H1 (cell line): Measurements from ENCODE around the gene ZNF66. TPM values are rescaled to one million over a fixed set of nuclear protein-coding genes. Genes with fewer than 3 reads are reported as not detected.

Experiments
- CTCF ChIA-PET: fragments of 300-600 bp; sonication (Branson Sonifier 250); formaldehyde crosslinking; loops from one replicate; lab custom pipeline; 2021; ENCODE audit not compliant: partially characterized antibody; lab: Charles Lee
- POLR2A ChIA-PET: fragments of 300-600 bp; sonication (Branson Sonifier 250); formaldehyde crosslinking; loops from one replicate; lab custom pipeline; 2021; ENCODE audit warnings: inconsistent platforms; ENCODE audit not compliant: partially characterized antibody; lab: Charles Lee
- DNase-seq, 2 experiments: peaks; one replicate each; pipeline versions ENCODE4 v3.0.0 to v3.0.0-alpha.2; 2010 to 2022; ENCODE audit warnings: low spot score in 2 of 2, low read depth in 1 of 2, mixed read lengths in 1 of 2
- FAIRE-seq: peaks from 2 replicates; lab custom pipeline; 2011; peaks lifted over from hg19 to GRCh38; lab: Jason Lieb, UNC
- H2AFZ ChIP-seq: 2 replicates; pipeline ENCODE4 v1.8.1; 2012; ENCODE audit warnings: low read length, inconsistent platforms
- H2AK5ac ChIP-seq: 2 replicates; pipeline ENCODE4 v1.6.1; 2013; ENCODE audit warnings: low read depth, low read length
- H2BK120ac ChIP-seq: replicated peaks from 2 replicates; pipeline ENCODE3; 2013; ENCODE audit warnings: low read depth, low read length, inconsistent platforms
- H2BK12ac ChIP-seq: 2 replicates; pipeline ENCODE4 v1.6.1; 2013; ENCODE audit warnings: low read depth, low read length
- H2BK15ac ChIP-seq: 2 replicates; pipeline ENCODE4 v1.6.1; 2013; ENCODE audit warnings: low read length
- H2BK20ac ChIP-seq: 2 replicates; pipeline ENCODE4 v1.6.1; 2013; ENCODE audit warnings: low read length
- H2BK5ac ChIP-seq: 2 replicates; pipeline ENCODE4 v1.6.1; 2013; ENCODE audit warnings: low read depth, low read length
- H3K14ac ChIP-seq: 2 replicates; pipeline ENCODE4 v1.6.1; 2013; ENCODE audit warnings: inconsistent platforms; ENCODE audit not compliant: insufficient read length
- H3K18ac ChIP-seq: 2 replicates; pipeline ENCODE4 v1.6.1; 2013; ENCODE audit warnings: low read length; ENCODE audit errors: extremely low read depth
- H3K23ac ChIP-seq: 2 replicates; pipeline ENCODE4 v1.6.1; 2013; ENCODE audit warnings: inconsistent platforms; ENCODE audit not compliant: insufficient read length
- H3K23me2 ChIP-seq: 2 replicates; pipeline ENCODE4 v1.6.1; 2013; ENCODE audit warnings: low read depth, low read length
- H3K27ac ChIP-seq: 2 replicates; pipeline ENCODE4 v1.6.1; 2011; ENCODE audit warnings: low read depth, low read length, inconsistent platforms
- H3K27me3 ChIP-seq, 4 experiments: replicated peaks in 1 of 4; 1 replicate in 1 of 4; 2 replicates in 3 of 4; pipeline versions ENCODE4 v1.6.1 to v1.8.1; 2011 to 2013; ENCODE audit warnings: low read length in 3 of 4, mild to moderate bottlenecking in 3 of 4, inconsistent platforms in 2 of 4, mixed read lengths in 2 of 4, moderate library complexity in 1 of 4; ENCODE audit not compliant: control insufficient read depth in 3 of 4, insufficient read depth in 3 of 4; ENCODE audit errors: extremely low read depth in 1 of 4
- H3K36me3 ChIP-seq, 4 experiments: 2 replicates each; pipeline versions ENCODE4 v1.6.1 to v1.8.1; 2011 to 2013; ENCODE audit warnings: mild to moderate bottlenecking in 4 of 4, low read length in 3 of 4, moderate library complexity in 2 of 4, control low read depth in 1 of 4, inconsistent platforms in 1 of 4; ENCODE audit not compliant: insufficient read depth in 4 of 4, control insufficient read depth in 2 of 4
- H3K4ac ChIP-seq: replicated peaks from 2 replicates; pipeline ENCODE3; 2013; ENCODE audit warnings: low read length, low read depth, mixed read lengths, inconsistent platforms; ENCODE audit not compliant: insufficient read length
- H3K4me1 ChIP-seq, 4 experiments: replicated peaks in 1 of 4; 1 replicate in 1 of 4; 2 replicates in 3 of 4; pipeline versions ENCODE4 v1.6.1 to v1.8.1; 2011 to 2013; ENCODE audit warnings: low read length in 3 of 4, inconsistent platforms in 2 of 4, mixed read lengths in 1 of 4; ENCODE audit not compliant: insufficient read depth in 4 of 4, control insufficient read depth in 3 of 4
- H3K4me2 ChIP-seq, 2 experiments: 2 replicates each; pipeline versions ENCODE4 v1.6.1 to v1.8.1; 2011 to 2013; ENCODE audit warnings: low read depth in 2 of 2, low read length in 2 of 2, control low read depth in 1 of 2, inconsistent platforms in 1 of 2, mild to moderate bottlenecking in 1 of 2; ENCODE audit not compliant: insufficient read depth in 1 of 2
- H3K4me3 ChIP-seq, 4 experiments: fragments of 200-600, 300-600 bp in 1 of 4; sonication (generic), shearing (Covaris generic), sonication (Bioruptor Twin) in 1 of 4; 2 replicates each; pipeline versions ENCODE4 v1.5.1 to v1.8.1; 2011 to 2016; ENCODE audit warnings: low read length in 4 of 4, low read depth in 3 of 4, control low read depth in 2 of 4, inconsistent platforms in 2 of 4, mild to moderate bottlenecking in 2 of 4, mixed read lengths in 1 of 4, moderate library complexity in 1 of 4; ENCODE audit not compliant: insufficient read depth in 2 of 4; ENCODE audit errors: extremely low read depth in 1 of 4
- H3K56ac ChIP-seq: replicated peaks from 2 replicates; pipeline ENCODE3; 2013; ENCODE audit warnings: low read depth, mild to moderate bottlenecking, mixed read lengths, low read length, inconsistent platforms; ENCODE audit not compliant: insufficient read length
- H3K79me1 ChIP-seq: 2 replicates; pipeline ENCODE4 v1.6.1; 2013; ENCODE audit warnings: low read depth, low read length, control low read depth
- H3K79me2 ChIP-seq, 2 experiments: 2 replicates each; pipeline versions ENCODE4 v1.6.1 to v1.8.1; 2012 to 2013; ENCODE audit warnings: low read length in 2 of 2, mild to moderate bottlenecking in 2 of 2, inconsistent platforms in 1 of 2; ENCODE audit not compliant: insufficient read depth in 2 of 2, control insufficient read depth in 1 of 2
- H3K9ac ChIP-seq, 4 experiments: replicated peaks in 1 of 4; 1 replicate in 1 of 4; 2 replicates in 3 of 4; pipeline versions ENCODE4 v1.6.1 to v1.8.1; 2011 to 2013; ENCODE audit warnings: low read depth in 3 of 4, low read length in 3 of 4, control low read depth in 2 of 4, mild to moderate bottlenecking in 2 of 4, moderate library complexity in 2 of 4, inconsistent platforms in 1 of 4; ENCODE audit errors: extremely low read depth in 1 of 4
- H3K9me3 ChIP-seq, 2 experiments: 2 replicates each; pipeline versions ENCODE4 v1.6.1 to v1.8.1; 2012 to 2013; ENCODE audit warnings: mild to moderate bottlenecking in 2 of 2, moderate library complexity in 2 of 2, control low read depth in 1 of 2, inconsistent platforms in 1 of 2, low read depth in 1 of 2, low read length in 1 of 2, mixed read lengths in 1 of 2; ENCODE audit not compliant: insufficient read depth in 2 of 2
- H4K20me1 ChIP-seq, 2 experiments: replicated peaks in 1 of 2; 2 replicates each; pipeline versions ENCODE3 to v1.8.1; 2011 to 2013; ENCODE audit warnings: inconsistent platforms in 2 of 2, low read length in 2 of 2, mild to moderate bottlenecking in 1 of 2; ENCODE audit not compliant: insufficient read depth in 2 of 2, control insufficient read depth in 1 of 2
- H4K5ac ChIP-seq: 2 replicates; pipeline ENCODE4 v1.6.1; 2013; ENCODE audit warnings: low read length, low read depth, mixed read lengths, inconsistent platforms; ENCODE audit not compliant: insufficient read length
- H4K8ac ChIP-seq: 2 replicates; pipeline ENCODE4 v1.8.0; 2013; ENCODE audit warnings: mild to moderate bottlenecking, moderate library complexity, low read length, inconsistent platforms; ENCODE audit not compliant: insufficient read depth; ENCODE audit errors: extremely low read depth
- H4K91ac ChIP-seq: replicated peaks from 2 replicates; pipeline ENCODE3; 2013; ENCODE audit warnings: low read length, mixed read lengths, inconsistent platforms; ENCODE audit not compliant: insufficient read length
- CREB1 ChIP-seq: IDR thresholded peaks from 2 replicates; pipeline ENCODE4 v1.6.1; 2012; ENCODE audit warnings: inconsistent platforms
- GTF2F1 ChIP-seq: IDR thresholded peaks from 2 replicates; pipeline ENCODE4 v1.6.1; 2012; ENCODE audit warnings: low read depth, low read length, improper control_type of control experiment, borderline replicate concordance
- HDAC6 ChIP-seq: IDR thresholded peaks from one replicate; pipeline ENCODE4 v1.7.1; 2012; ENCODE audit warnings: low read depth, mild to moderate bottlenecking, inconsistent platforms, low read length, moderate library complexity
- MAFK ChIP-seq: IDR thresholded peaks from 2 replicates; pipeline ENCODE4 v1.6.1; 2012; ENCODE audit warnings: low read depth, mild to moderate bottlenecking, improper control_type of control experiment, low read length
- POU5F1 ChIP-seq: IDR thresholded peaks from 2 replicates; pipeline ENCODE4 v1.6.1; 2011; ENCODE audit warnings: low read depth, mild to moderate bottlenecking, low read length, moderate library complexity
- RNF2 ChIP-seq: fragments of 200-900, 300-1000 bp; sonication (generic); IDR thresholded peaks from 2 replicates; pipeline ENCODE4 v1.7.1; 2016; ENCODE audit warnings: borderline replicate concordance, low read depth, mild to moderate bottlenecking, antibody characterized with exemption, low read length; ENCODE audit not compliant: poor library complexity, severe bottlenecking; ENCODE audit errors: missing control alignments
- SIRT6 ChIP-seq: IDR thresholded peaks from one replicate; pipeline ENCODE4 v1.7.1; 2012; ENCODE audit warnings: low read length, inconsistent platforms
- YY1 ChIP-seq: IDR thresholded peaks from 2 replicates; pipeline ENCODE4 v1.6.1; 2011; ENCODE audit warnings: low read depth, mild to moderate bottlenecking, low read length
- WGBS, 2 experiments: shearing (Covaris generic) in 1 of 2; methylation state at CpG; one replicate each; pipeline versions ENCODE4 v1.1.6 to v1.1.7; 2013 to 2015; ENCODE audit warnings: low lambda C conversion rate in 2 of 2, mixed read lengths in 2 of 2, inconsistent platforms in 1 of 2, low coverage in 1 of 2, missing lambda C conversion rate in 1 of 2; ENCODE audit not compliant: insufficient replicate concordance in 2 of 2, insufficient coverage in 1 of 2, insufficient read length in 1 of 2; ENCODE audit errors: extremely low coverage in 1 of 2, missing lambda C conversion rate in 1 of 2; 5-methylcytosine and 5-hydroxymethylcytosine counted together
- long read RNA-seq, 2 experiments: library from RNA in 1 of 2; library from capped mRNA in 1 of 2; stranded (forward); transcript quantifications; one replicate each; pipeline ENCODE4 v2.0.0, GENCODE V29; 2021; ENCODE audit warnings: inconsistent platforms in 1 of 2
- polyA minus RNA-seq, 3 experiments: library from RNA; depleted of rRNA, polyadenylated mRNA; stranded (reverse); fragments of >200 nt; gene quantifications; 1 replicate in 2 of 3; 2 replicates in 1 of 3; pipeline ENCODE4 v1.2.3, GENCODE V29; 2011
- polyA plus RNA-seq, 7 experiments: library from polyadenylated mRNA; depleted of rRNA in 3 of 7; stranded (reverse) in 5 of 7; unstranded in 2 of 7; fragments of >200 nt in 5 of 7; fragments of 200-250 nt in 2 of 7; gene quantifications; 1 replicate in 5 of 7; 2 replicates in 1 of 7; 4 replicates in 1 of 7; pipeline versions ENCODE4 v1.2.1 to v1.2.3, GENCODE V29; 2011 to 2013; ENCODE audit warnings: missing spikeins in 2 of 7, mixed read lengths in 2 of 7
- total RNA-seq: library from RNA; stranded (reverse); fragmentation: NEBNext Ultra II Directional; extraction: Animal tissue kit (Norgen Biotek cat#: 25700); gene quantifications from 2 replicates; pipeline ENCODE4 v1.2.1, GENCODE V29; 2021

ZNF66 gene
- total RNA-seq (53.5 and 59.7 TPM in 2 replicates), polyA plus RNA-seq (2011; rRNA removed) (11.4 and 13.3 TPM in 2 replicates), polyA minus RNA-seq (2011; rRNA and poly(A)+ RNA removed) (64.8 and 97.3 TPM in 2 replicates)
- polyA plus RNA-seq (2011; cell fraction: cytosol; rRNA removed) = 11.7 TPM
- polyA plus RNA-seq (2011; cell fraction: nucleus; rRNA removed) = 25.7 TPM
- polyA plus RNA-seq (2012, experiment 1 of 2) = 8.6 to 11.9 TPM (median 10.6 TPM) in 4 replicates
- polyA plus RNA-seq (2012, experiment 2 of 2) = 0.68 TPM
- polyA plus RNA-seq (2013, experiment 1 of 2) = 21.1 TPM
- 18.9 TPM for polyA plus RNA-seq (2013, experiment 2 of 2)
- polyA minus RNA-seq (2011; cell fraction: cytosol; rRNA and poly(A)+ RNA removed) = 37.7 TPM
- polyA minus RNA-seq (2011; cell fraction: nucleus; rRNA and poly(A)+ RNA removed) = 277 TPM
- long read RNA-seq, experiment 1, partial matches to known transcripts = 1 of 3 reads
- long read RNA-seq, experiment 1, other reads (novel, unspliced or antisense) = 1 of 3 reads
- long read RNA-seq, experiment 2, partial matches to known transcripts = 1 of 12 reads
- long read RNA-seq, experiment 2, other reads (novel, unspliced or antisense) = 9 of 12 reads

DNA sequence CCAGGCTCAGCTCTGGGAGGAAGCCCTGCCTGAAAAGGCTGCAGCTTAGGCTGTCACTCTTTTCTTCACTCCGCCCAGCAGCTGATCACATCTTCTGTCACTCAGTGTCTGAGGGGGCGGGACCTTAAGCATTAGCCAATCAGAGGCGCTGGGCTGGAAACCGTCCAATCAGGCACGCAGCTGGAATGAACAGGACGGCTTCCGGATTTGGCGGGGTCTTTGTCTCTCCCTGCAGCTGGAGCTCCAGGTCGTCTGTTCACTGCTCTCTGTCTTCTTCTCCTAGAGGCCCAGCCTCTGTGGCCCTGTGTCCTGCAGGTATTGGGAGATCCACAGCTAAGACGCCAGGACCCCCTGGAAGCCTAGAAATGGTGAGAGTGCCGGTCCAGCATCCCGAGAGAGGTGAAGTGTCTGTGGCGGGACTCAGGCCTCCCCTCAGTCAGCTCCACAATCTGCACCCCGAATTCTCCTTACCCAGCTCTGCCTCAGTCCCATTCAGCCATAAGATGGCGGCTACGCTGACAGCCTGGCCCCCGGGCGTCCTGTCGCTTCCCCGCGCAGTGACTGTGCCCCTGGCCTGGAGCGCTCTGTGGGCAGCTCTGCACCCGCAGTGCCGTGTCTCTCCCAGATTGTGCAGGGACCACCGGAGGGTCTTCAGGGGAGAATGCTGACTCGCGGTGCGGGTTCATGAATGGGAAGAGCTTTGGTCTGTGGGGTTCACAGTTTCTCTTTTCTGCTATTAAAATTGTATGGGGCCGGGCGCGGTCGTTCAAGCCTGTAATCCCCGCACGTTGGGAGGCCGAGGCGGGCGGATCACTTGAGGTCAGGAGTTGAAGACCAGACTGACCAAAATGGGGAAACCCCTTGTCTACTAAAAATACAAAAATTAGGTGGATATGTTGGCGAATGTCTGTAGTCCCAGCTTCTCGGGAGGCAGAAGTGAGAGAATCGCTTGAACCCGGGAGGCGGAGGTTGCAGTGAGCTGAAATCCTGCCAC lies at the start of gene ZNF66:
Gene ZNF66 (plus strand): TSS at position 222 of the 994 bp plus-strand sequence. CDS start 144 bp downstream, at position 366.
- peaks cover 0 to 48% of the 10 kb centered on the region in 2 experiments; a peak in 2 of 4 replicates for H3K79me2 ChIP-seq
- H3K27ac ChIP-seq = peak within 1 kb of the TSS; percentile 84
- WGBS, 2 experiments = 1% methylated on average over 40 of the region's 42 CpGs; no CpG with 5 or more reads in 1 of the 2 experiments
- TF ChIP-seq POU5F1 = no peak
- no peak for TF ChIP-seq RNF2
- no peak for TF ChIP-seq MAFK
- no peak for TF ChIP-seq CREB1
- no peak for TF ChIP-seq SIRT6
- peak; percentile 17; the same call in 1 of the 2 replicates for TF ChIP-seq GTF2F1
- no peak for TF ChIP-seq HDAC6
- TF ChIP-seq YY1 = peak; percentile 88

More for the DNA sequence above, at the start of gene ZNF66:
- Histone ChIP-seq H4K91ac (no peak within 1 kb of the TSS), H3K79me1 (no peaks in the 10 kb centered on the region), H4K8ac (peak within 1 kb of the TSS; percentile 93; the same call in 1 of the 2 replicates), H4K20me1 (peaks cover 0 to 4% of the 10 kb centered on the region in 2 experiments), H3K23ac (no peak within 1 kb of the TSS), H3K9me3 (no peaks in the 10 kb centered on the region), H2BK5ac (peak within 1 kb of the TSS; percentile 83; the same call in 1 of the 2 replicates), H3K4me2 (peak within 1 kb of the TSS; percentile 34 to 71), H2BK12ac (no peak within 1 kb of the TSS), H3K4ac (peak within 1 kb of the TSS; percentile 78), H2BK20ac (no peak within 1 kb of the TSS), H2AK5ac (no peak within 1 kb of the TSS), H4K5ac (peak within 1 kb of the TSS; percentile 62), H3K9ac (peak within 1 kb of the TSS; percentile 75 to 84 (median 82)), H3K4me1 (no peaks in the 10 kb centered on the region), H3K27me3 (no peaks in the 10 kb centered on the region), H3K56ac (peak within 1 kb of the TSS; percentile 77), H3K36me3 (peaks cover 2 to 7% (median 4%) of the 10 kb centered on the region in 4 experiments; a peak in 4 of 8 replicates), H3K18ac (peak within 1 kb of the TSS; percentile 60), H3K14ac (no peak within 1 kb of the TSS), H3K4me3 (peak within 1 kb of the TSS; percentile 78 to 95 (median 93)), H3K23me2 (no peaks in the 10 kb centered on the region), H2BK120ac (no peak within 1 kb of the TSS), H2BK15ac (no peak within 1 kb of the TSS), H2AFZ (no peak within 1 kb of the TSS)
- FAIRE-seq (peak; percentile 96), DNase-seq (peak; percentile 95 to 96)
- ChIA-PET POLR2A (interaction anchor here (0.6 to 2.5 kb wide), 22 partner anchors 9 to 863 kb away, joined by 3 to 17 read pairs (median 4); partner anchors contain the start of genes ZNF430, ZNF431, ZNF626 and ZNF737), CTCF (interaction anchor here (0.6 to 1.4 kb wide), 4 partner anchors 10 to 1402 kb away, joined by 3 read pairs; partner anchors contain the start of gene ZNF737)
